Measurements from ENCODE around the gene SMOC1.

SMOC1 gene

DNA sequence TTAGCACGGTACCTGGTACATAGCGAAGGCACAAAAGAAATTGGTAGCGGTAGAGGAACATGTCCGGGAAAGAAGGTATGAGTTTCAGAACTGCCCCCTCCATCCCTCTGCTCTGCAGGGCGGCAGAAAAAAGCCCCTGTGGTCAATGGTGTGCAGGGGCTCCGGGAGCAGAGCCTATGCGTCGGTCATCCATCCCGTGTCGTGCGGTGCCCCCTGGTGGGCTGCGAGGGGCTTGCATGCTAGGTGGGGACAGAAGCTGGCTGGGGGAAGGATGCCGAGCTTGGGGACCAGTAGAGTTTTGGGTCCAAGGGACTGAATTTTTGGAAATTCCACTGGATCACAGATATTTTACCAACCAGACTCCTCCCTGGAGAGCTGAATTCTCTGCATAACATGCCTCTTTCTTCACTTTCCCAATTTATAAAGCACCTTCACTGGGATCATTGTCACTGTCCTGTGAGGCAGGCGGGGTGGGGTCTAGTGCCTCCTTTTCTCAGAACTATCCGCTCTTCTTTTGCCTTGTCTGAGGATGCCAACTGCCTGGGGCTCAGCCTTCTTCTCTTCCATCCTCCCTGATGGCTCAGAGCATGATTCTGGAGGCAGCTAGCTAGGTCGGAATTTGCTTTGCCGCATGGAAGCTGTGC lies 148.7 kb downstream of the SMOC1 start:
- H3K36me3 ChIP-seq (ENCODE audit: control insufficient read depth, insufficient read depth, low read length): no peaks in the 10 kb centered on the region
- H3K27ac ChIP-seq (ENCODE audit: low read depth, low read length): no peak overlapping the region
- no peak overlapping the region for H3K4me3 ChIP-seq (ENCODE audit: low read depth, low read length)
- H3K27me3 ChIP-seq (ENCODE audit: control insufficient read depth, insufficient read depth, low read length): no peaks in the 10 kb centered on the region
- H3K4me1 ChIP-seq (ENCODE audit: control insufficient read depth, insufficient read depth, low read length): peaks cover 10% of the 10 kb centered on the region; the same call in 1 of the 2 replicates
- no peak overlapping the region for H3K9ac ChIP-seq (ENCODE audit: low read depth, low read length)
- no peaks in the 10 kb centered on the region for H3K9me3 ChIP-seq (ENCODE audit: control insufficient read depth, insufficient read depth, low read length)

DNA sequence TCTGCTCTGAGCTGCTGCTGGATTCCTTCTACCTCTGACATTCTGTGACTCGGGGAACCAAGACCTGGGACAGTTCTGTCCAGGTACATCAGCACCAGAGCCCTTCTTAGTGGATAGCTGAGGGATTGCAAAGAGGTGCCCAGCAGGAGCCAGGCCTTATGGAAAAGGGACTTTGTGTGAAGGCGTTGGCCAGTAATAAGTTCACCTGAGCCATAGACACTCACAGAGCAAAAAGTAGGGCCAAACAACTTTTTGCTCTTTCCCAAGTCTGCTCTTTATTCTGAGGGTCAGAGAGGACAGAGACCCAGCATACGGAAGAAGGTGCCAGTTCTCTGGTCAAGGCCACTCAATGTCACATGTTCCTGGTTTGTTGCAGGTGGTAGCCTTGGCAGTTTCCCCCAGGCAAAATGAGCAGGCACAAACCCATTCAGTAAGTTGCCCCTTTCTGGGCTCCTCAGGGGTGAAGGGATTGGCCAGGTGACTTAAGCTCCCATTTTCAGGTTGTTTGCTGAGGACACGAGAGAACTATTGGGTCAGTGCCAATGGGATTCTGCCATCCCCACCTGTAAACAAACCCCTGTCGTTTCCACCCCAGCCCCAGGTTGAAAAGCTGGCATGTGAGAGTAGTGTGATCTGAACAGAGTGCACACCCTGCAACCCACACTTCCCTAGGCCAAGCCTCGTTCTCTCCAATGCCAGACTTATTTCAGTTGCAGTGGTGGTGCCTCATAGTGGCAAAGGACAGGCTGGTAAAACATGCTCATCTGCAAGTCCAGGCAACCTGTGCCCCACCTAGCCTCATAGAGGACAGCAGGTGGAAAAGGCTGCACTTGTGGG lies 150.3 kb downstream of the SMOC1 start:
- Histone ChIP-seq H3K36me3 (ENCODE audit: control insufficient read depth, insufficient read depth, low read length) (no peaks in the 10 kb centered on the region), H3K27ac (ENCODE audit: low read depth, low read length) (no peak overlapping the region), H3K4me1 (ENCODE audit: control insufficient read depth, insufficient read depth, low read length) (peaks cover 14% of the 10 kb centered on the region; the same call in 1 of the 2 replicates), H3K4me3 (ENCODE audit: low read depth, low read length) (no peak overlapping the region), H3K9ac (ENCODE audit: low read depth, low read length) (no peak overlapping the region), H3K27me3 (ENCODE audit: control insufficient read depth, insufficient read depth, low read length) (no peaks in the 10 kb centered on the region), H3K9me3 (ENCODE audit: control insufficient read depth, insufficient read depth, low read length) (no peaks in the 10 kb centered on the region)

DNA sequence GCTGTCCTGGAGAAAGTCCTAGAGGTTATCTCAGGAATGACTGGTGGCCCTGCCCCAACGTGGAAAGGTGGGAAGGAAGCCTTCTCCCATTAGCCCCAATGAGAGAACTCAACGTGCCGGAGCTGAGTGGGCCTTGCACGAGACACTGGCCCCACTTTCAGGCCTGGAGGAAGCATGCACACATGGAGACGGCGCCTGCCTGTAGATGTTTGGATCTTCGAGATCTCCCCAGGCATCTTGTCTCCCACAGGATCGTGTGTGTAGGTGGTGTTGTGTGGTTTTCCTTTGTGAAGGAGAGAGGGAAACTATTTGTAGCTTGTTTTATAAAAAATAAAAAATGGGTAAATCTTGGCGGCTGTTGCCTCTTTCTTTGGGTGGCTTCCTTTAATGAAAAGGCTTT lies 152.8 kb downstream of the SMOC1 start:
- no peak overlapping the region for H3K4me3 ChIP-seq (ENCODE audit: low read depth, low read length)
- no peaks in the 10 kb centered on the region for H3K36me3 ChIP-seq (ENCODE audit: control insufficient read depth, insufficient read depth, low read length)
- H3K27ac ChIP-seq (ENCODE audit: low read depth, low read length): no peak overlapping the region
- H3K4me1 ChIP-seq (ENCODE audit: control insufficient read depth, insufficient read depth, low read length): peaks cover 14% of the 10 kb centered on the region; the same call in 1 of the 2 replicates
- H3K27me3 ChIP-seq (ENCODE audit: control insufficient read depth, insufficient read depth, low read length): no peaks in the 10 kb centered on the region
- H3K9me3 ChIP-seq (ENCODE audit: control insufficient read depth, insufficient read depth, low read length): no peaks in the 10 kb centered on the region
- no peak overlapping the region for H3K9ac ChIP-seq (ENCODE audit: low read depth, low read length)

DNA sequence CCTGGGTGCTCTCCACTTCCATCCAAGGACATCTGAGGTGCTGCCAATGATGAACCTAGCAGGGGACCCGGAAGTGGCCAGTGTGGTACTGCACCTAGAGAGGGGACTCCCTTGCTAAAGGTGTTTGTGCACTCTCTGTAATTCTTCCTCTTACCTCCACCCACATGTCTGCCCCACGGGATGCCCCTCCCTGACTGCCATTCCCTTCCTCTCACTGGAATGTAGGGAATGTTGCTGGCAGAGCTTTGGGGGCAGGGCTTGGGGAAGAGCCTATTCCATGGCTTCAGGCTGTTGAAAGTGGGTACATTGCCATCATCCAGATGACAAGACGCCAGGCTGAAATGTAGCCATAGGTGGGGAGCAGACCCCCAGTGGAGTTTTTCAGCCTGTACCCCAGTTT lies 153.2 kb downstream of the SMOC1 start:
- Histone ChIP-seq H3K4me1 (ENCODE audit: control insufficient read depth, insufficient read depth, low read length) (peaks cover 14% of the 10 kb centered on the region; the same call in 1 of the 2 replicates), H3K27ac (ENCODE audit: low read depth, low read length) (no peak overlapping the region), H3K9ac (ENCODE audit: low read depth, low read length) (no peak overlapping the region), H3K9me3 (ENCODE audit: control insufficient read depth, insufficient read depth, low read length) (no peaks in the 10 kb centered on the region), H3K4me3 (ENCODE audit: low read depth, low read length) (no peak overlapping the region), H3K36me3 (ENCODE audit: control insufficient read depth, insufficient read depth, low read length) (no peaks in the 10 kb centered on the region), H3K27me3 (ENCODE audit: control insufficient read depth, insufficient read depth, low read length) (no peaks in the 10 kb centered on the region)

DNA sequence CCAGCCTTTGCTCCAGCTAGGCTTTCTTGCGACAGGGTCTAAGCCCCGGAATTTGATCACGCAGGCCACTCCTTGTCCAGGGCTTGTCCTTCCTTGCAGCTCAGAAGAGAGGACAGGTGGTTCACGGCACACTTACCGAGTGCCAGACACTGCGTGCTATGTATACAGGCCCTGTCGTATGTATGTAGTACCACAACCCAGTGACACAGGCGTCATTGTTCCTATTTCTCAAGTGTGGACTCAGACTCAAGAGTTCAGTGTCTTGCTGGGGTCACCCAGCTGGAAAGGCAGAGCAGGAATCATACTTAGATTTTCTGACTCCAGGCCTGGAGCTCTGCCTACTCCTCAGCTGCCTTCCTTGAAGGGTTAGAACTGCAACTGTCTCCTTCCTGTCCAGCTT lies 153.9 kb downstream of the SMOC1 start:
- Histone ChIP-seq H3K27me3 (ENCODE audit: control insufficient read depth, insufficient read depth, low read length) (no peaks in the 10 kb centered on the region), H3K4me1 (ENCODE audit: control insufficient read depth, insufficient read depth, low read length) (peaks cover 14% of the 10 kb centered on the region; the same call in 1 of the 2 replicates), H3K4me3 (ENCODE audit: low read depth, low read length) (no peak overlapping the region), H3K9ac (ENCODE audit: low read depth, low read length) (no peak overlapping the region), H3K36me3 (ENCODE audit: control insufficient read depth, insufficient read depth, low read length) (no peaks in the 10 kb centered on the region), H3K9me3 (ENCODE audit: control insufficient read depth, insufficient read depth, low read length) (no peaks in the 10 kb centered on the region), H3K27ac (ENCODE audit: low read depth, low read length) (no peak overlapping the region)

DNA sequence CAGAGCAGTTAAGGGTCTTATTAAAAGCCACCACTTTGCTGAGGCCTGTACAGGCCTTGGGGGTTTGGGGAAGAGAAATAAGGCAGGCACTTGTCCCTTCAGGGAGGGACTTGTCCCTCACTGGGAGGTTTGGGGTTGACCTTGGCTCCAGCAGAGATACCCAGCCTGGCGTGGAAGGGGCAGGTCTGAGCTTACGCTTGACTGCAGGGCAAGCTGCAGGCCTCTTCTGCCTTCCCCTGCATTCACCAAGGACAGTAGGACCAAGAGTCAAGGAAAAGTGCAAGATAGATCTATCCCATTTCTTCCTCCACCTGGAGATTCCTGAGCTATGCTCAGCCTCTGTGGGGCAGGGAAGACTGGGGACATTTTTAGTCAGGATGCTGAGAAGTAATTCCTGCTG lies 154.3 kb downstream of the SMOC1 start:
- peaks cover 14% of the 10 kb centered on the region; the same call in 1 of the 2 replicates for H3K4me1 ChIP-seq (ENCODE audit: control insufficient read depth, insufficient read depth, low read length)
- no peaks in the 10 kb centered on the region for H3K9me3 ChIP-seq (ENCODE audit: control insufficient read depth, insufficient read depth, low read length)
- no peak overlapping the region for H3K4me3 ChIP-seq (ENCODE audit: low read depth, low read length)
- H3K9ac ChIP-seq (ENCODE audit: low read depth, low read length): no peak overlapping the region
- no peak overlapping the region for H3K27ac ChIP-seq (ENCODE audit: low read depth, low read length)
- no peaks in the 10 kb centered on the region for H3K27me3 ChIP-seq (ENCODE audit: control insufficient read depth, insufficient read depth, low read length)
- no peaks in the 10 kb centered on the region for H3K36me3 ChIP-seq (ENCODE audit: control insufficient read depth, insufficient read depth, low read length)

DNA sequence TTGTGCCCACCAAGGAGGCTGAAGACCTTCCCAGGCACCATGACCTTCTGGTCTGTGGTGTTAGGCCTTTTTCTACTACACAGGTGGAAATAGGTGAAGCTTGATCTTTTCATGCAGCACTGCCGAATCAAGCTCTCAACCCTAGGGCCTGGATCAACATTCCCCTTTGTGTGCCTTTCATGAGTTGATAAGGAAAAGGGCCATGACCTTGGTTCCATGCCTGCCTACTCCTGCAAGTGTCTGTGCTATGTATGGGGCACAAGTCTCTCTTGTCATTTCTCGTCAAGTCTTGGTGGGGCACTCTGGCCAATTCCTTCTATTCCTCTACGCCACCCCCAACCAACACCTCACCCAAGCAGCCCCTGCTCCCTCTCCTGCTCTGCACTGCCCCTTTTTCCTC lies 155.0 kb downstream of the SMOC1 start:
- H3K36me3 ChIP-seq (ENCODE audit: control insufficient read depth, insufficient read depth, low read length): no peaks in the 10 kb centered on the region
- H3K9ac ChIP-seq (ENCODE audit: low read depth, low read length): no peak overlapping the region
- no peaks in the 10 kb centered on the region for H3K27me3 ChIP-seq (ENCODE audit: control insufficient read depth, insufficient read depth, low read length)
- H3K4me1 ChIP-seq (ENCODE audit: control insufficient read depth, insufficient read depth, low read length): peaks cover 14% of the 10 kb centered on the region; the same call in 1 of the 2 replicates
- no peak overlapping the region for H3K4me3 ChIP-seq (ENCODE audit: low read depth, low read length)
- no peak overlapping the region for H3K27ac ChIP-seq (ENCODE audit: low read depth, low read length)
- H3K9me3 ChIP-seq (ENCODE audit: control insufficient read depth, insufficient read depth, low read length): no peaks in the 10 kb centered on the region

DNA sequence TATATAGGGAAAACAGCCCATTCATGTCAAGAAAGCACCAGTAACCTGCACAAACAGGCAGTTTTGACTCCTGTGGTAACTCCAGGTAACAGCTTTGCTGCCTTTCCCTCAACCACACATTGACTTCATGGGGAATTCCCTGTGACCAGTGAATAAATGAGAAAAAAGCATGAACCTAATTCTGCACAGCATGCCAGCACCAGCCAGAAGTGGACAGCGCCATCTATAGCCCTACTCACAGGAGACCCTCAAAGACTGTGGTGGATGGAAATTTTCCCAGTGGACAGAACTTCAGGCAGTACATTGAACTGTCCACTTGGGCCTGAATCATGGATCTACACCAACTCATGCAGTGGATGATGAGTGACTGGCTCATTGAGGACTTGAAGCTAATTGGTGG lies 157.4 kb downstream of the SMOC1 start:
- Histone ChIP-seq H3K9ac (ENCODE audit: low read depth, low read length) (no peak overlapping the region), H3K4me1 (ENCODE audit: control insufficient read depth, insufficient read depth, low read length) (peaks cover 14% of the 10 kb centered on the region; the same call in 1 of the 2 replicates), H3K36me3 (ENCODE audit: control insufficient read depth, insufficient read depth, low read length) (no peaks in the 10 kb centered on the region), H3K27ac (ENCODE audit: low read depth, low read length) (no peak overlapping the region), H3K4me3 (ENCODE audit: low read depth, low read length) (no peak overlapping the region), H3K27me3 (ENCODE audit: control insufficient read depth, insufficient read depth, low read length) (no peaks in the 10 kb centered on the region), H3K9me3 (ENCODE audit: control insufficient read depth, insufficient read depth, low read length) (no peaks in the 10 kb centered on the region)

DNA sequence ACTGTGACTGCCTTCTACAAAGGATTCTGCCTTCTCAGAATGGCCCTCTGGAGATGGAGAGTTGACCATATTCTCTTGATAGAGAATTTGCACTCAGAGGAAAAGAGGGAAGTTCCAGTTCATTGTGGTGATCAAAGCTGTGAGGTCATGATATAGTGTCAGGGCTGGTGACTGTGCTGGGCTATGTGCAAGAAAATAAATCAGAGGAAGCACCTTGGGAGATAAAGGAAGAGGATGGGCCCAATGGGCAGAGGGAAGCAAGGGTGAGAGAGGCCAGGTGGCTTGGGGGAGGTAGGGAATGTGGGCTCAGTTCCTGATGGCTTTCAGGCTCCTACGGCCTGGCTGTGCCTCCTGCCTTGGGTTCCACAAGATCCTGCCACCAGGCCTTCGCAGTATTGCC lies 163.8 kb downstream of the SMOC1 start:
- Histone ChIP-seq H3K9ac (ENCODE audit: low read depth, low read length) (no peak overlapping the region), H3K4me1 (ENCODE audit: control insufficient read depth, insufficient read depth, low read length) (no peaks in the 10 kb centered on the region), H3K4me3 (ENCODE audit: low read depth, low read length) (no peak overlapping the region), H3K9me3 (ENCODE audit: control insufficient read depth, insufficient read depth, low read length) (no peaks in the 10 kb centered on the region), H3K27me3 (ENCODE audit: control insufficient read depth, insufficient read depth, low read length) (0 out of 2 replicates have a peak, but pooled peaks cover 2% of the 10 kb centered on the region), H3K36me3 (ENCODE audit: control insufficient read depth, insufficient read depth, low read length) (no peaks in the 10 kb centered on the region), H3K27ac (ENCODE audit: low read depth, low read length) (no peak overlapping the region)

DNA sequence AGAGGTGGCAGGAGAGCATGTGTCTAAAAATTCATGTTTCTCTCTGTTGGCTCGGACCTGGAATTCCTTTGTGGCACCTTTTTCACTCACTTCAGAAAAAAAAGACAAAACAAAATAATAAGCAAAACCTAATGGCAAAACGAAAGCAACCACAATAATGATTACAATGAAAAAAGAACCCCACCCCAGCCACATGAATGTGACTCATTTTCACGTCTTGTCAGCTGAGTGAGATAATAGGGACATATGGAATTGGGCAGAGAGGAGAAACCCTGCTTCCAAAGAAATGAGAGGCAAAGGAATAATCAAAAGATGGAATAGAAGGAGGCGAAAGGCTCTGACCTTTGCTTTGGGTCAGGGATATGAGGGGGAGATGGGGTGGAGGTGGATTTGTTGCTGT lies 166.1 kb downstream of the SMOC1 start:
- Histone ChIP-seq H3K9me3 (ENCODE audit: control insufficient read depth, insufficient read depth, low read length) (no peaks in the 10 kb centered on the region), H3K27me3 (ENCODE audit: control insufficient read depth, insufficient read depth, low read length) (0 out of 2 replicates have a peak, but pooled peaks cover 2% of the 10 kb centered on the region), H3K36me3 (ENCODE audit: control insufficient read depth, insufficient read depth, low read length) (no peaks in the 10 kb centered on the region), H3K4me1 (ENCODE audit: control insufficient read depth, insufficient read depth, low read length) (no peaks in the 10 kb centered on the region), H3K27ac (ENCODE audit: low read depth, low read length) (no peak overlapping the region), H3K9ac (ENCODE audit: low read depth, low read length) (no peak overlapping the region), H3K4me3 (ENCODE audit: low read depth, low read length) (no peak overlapping the region)

DNA sequence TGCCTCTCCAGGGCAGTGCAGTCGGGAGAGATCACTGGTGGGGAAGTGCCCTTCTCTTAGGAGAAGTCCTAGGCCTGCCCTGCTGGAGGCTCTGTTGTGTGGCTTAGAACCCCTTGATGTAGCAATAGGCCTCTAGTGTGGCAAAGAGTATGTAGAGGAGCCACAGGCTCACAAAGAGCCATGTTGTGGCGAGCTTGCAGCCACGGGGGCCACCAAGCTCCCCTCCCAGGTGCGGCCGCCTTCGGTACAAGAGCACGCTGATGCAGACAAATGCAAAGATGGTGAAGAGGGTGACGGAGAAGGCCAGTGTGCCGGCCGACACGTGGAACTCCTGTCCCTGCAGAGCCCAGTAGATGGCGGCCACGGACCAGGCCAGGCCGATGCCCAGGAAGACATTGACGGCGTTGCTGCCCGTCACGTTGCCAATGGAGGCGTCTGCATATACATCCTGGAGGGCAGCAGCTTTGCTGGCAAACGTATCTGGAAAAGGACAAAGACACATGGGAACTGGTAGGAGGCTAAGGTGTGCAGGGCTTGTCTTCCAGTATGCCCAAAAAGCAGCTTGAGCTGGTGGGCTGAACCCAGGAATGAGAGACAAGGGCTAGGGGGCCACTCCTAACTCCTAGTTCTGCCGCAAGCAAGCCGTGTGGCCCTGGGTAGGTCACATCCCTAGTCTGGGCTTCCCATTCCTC lies 166.8 kb downstream of the SMOC1 start:
- H3K4me1 ChIP-seq (ENCODE audit: control insufficient read depth, insufficient read depth, low read length): no peaks in the 10 kb centered on the region
- H3K9me3 ChIP-seq (ENCODE audit: control insufficient read depth, insufficient read depth, low read length): no peaks in the 10 kb centered on the region
- H3K27ac ChIP-seq (ENCODE audit: low read depth, low read length): no peak overlapping the region
- H3K27me3 ChIP-seq (ENCODE audit: control insufficient read depth, insufficient read depth, low read length): 0 out of 2 replicates have a peak, but pooled peaks cover 2% of the 10 kb centered on the region
- no peaks in the 10 kb centered on the region for H3K36me3 ChIP-seq (ENCODE audit: control insufficient read depth, insufficient read depth, low read length)
- no peak overlapping the region for H3K9ac ChIP-seq (ENCODE audit: low read depth, low read length)
- H3K4me3 ChIP-seq (ENCODE audit: low read depth, low read length): no peak overlapping the region

All from HUES48 (cell line).